Activated CD8-positive, alpha-beta memory T cell treated with anti-CD3 and anti-CD28 coated beads for 1 hour (primary cell): Measurements from ENCODE around the gene SDS.

ENCODE experiments used
- DNase-seq, 2 donors: peaks; one replicate each; pipeline ENCODE4 v3.0.0-alpha.2; 2020; ENCODE audit warnings: low read depth in 1 of 2; ENCODE audit errors: extremely low read depth in 1 of 2

The SDS gene

DNA sequence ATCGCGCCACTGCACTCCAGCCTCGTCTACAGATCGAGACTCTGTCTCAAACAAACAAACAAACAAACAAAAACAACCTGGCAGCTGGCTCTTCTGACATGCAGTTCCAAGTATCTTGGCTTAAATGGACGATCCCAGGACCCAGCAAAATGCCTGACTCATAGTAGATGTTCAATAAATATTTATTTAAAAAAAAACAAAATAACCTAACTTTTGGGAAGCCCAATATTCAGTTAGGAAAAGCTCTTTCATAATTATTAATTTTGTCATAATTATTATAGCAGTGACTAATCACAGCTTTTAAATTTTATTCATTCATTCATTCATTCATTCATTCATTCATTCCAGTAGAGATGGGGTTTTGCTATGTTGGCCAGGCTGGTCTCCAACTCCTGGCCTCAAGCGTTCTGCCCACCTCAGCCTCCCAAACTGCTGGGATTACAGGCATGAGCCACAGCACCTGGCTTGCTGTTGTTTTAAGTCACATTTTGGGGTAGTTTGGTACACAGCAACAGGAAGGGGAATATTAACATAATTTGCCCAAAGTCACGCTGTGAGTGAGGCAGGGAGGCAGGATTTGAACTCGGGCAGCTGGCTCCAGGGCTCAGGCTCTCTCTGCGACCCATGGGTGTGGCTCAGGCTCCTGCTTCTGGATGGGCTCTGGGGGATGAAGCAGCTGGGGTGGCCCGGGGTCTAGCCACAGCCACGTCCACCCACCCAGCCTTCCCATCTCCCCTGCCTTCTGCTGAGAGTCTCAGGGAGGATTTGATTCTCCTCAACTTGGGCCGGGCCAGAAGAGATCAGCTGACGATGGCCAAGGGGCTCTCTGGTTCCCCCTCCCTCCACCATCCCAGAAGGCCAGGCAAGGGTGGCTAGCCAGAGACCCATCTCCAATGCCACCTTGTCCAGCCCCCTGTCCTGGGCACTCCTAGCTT is 2.4 kb downstream of the SDS start:
- no peak for DNase-seq

DNA sequence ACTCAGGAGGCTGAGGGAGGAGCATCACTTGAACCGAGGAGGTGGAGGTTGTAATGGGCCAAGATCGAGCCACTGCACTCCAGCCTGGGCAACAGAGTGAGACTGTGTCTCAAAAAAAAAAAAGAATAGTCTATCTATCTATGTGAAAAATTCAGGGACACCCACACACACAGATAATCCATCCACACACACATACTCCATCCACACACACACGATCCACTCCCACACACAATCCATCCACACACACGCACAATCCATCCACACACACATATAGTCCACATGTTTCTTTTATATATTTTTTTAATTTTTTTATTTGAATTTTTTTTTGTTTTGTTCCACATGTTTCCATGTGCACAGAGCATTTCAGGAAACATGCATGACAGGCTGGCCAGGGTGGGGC is 3.3 kb downstream of the SDS start:
- no peak for DNase-seq

DNA sequence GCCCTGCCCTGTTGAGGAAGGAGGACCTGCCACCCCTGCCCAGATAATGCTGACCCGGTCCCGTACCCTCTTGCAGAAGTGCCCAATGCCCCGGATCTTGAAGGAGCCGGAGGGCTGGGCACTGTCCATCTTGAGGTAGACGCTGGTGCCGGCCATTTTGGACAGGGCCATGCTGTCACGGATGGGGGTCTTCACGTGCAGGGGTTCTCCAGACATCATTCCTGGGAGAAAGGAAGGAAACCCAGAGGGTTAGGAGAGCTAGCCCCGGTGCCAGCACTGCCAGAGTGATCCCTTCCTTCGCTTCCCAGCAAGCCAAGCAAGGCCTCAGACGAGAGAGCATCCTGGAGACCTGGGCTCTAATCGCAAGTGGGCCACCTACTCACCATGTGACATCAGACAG is 4.2 kb downstream of the SDS start:
- DNase-seq = no peak

- DNase-seq = no peak
These were observed 5.1 kb downstream of the SDS start for GRCh38 chr12:113398346-113399290.

- DNase-seq = no peak
These were observed 6.0 kb downstream of the SDS start for GRCh38 chr12:113397497-113398197.

DNA sequence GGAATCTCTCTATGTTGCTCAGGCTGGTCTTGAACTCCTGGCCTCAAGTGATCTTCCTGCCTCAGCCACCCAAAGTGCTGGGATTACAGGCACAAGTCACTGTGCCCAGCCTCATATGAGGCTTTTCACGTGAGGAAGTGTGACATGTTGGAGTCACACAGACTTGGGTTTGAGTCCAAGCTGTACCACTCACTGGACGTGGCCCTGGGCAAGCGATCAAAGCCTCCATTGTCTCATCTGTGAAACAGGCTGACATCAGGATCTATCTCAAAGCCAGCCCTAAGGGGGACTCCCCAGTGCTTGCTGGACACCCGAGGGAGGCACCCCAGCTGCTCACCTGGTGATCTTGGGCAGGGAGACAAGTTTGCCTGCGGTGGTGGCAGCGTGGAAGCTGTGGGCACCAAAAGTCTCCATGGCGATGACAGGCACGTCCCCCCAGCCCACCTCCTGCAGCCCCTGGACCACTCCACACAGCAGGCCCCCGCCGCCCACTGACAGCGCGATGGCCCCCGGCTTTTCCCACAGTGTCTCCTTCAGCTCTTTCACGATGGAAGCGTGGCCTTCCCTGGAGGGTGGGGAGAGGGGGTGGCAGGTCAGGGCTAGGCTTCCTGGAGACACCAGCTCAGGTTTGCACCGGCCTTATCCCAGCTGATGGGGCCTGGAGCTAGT is 6.7 kb downstream of the SDS start:
- DNase-seq = no peak

- DNase-seq = no peak
These were observed 7.5 kb downstream of the SDS start for GRCh38 chr12:113396200-113396599.

DNA sequence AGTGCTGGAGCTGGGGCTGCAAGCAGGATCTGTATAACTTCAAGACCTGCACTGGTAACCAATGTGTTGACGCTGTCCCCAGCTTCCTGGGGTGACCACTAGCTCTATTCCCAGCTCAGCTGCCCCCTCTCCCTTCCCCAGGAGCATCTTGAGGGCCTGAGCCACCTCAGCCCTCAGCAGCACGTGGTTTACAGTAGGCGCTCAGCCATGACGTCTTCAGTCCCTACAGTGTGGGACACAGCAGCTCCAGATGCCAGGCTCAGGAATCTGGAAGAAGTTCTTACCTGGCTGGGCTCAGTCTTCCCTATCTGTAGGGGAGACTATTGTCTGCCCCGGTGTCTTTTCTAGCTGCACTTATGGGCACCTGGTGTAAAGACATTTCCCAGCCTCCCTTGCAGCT is 8.6 kb downstream of the SDS start:
- DNase-seq = no peak

DNA sequence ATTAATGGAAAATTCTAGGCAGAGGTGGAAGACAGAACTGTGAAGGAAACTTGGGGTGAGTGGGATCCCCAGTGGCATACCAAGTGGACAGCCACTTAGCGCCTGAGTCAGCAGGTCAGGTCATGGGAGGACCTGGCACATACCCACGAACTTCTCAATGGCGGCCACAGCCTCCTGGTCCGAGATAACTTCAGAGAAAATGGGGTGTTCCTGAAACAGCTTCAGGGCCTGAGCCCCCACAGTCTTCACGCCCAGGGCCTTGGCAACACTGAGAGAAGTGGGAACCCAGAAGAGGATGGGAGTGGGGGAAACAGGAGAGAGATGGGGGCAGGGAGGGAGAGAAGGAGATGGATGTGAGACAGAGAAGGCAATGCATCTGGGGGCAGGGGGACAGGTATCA is 9.9 kb downstream of the SDS start:
- DNase-seq = no peak

GRCh38 chr12:113392988-113393579 is 10.6 kb downstream of the SDS start:
- no peak for DNase-seq

GRCh38 chr12:113392520-113392919 is 11.2 kb downstream of the SDS start:
- no peak for DNase-seq

DNA sequence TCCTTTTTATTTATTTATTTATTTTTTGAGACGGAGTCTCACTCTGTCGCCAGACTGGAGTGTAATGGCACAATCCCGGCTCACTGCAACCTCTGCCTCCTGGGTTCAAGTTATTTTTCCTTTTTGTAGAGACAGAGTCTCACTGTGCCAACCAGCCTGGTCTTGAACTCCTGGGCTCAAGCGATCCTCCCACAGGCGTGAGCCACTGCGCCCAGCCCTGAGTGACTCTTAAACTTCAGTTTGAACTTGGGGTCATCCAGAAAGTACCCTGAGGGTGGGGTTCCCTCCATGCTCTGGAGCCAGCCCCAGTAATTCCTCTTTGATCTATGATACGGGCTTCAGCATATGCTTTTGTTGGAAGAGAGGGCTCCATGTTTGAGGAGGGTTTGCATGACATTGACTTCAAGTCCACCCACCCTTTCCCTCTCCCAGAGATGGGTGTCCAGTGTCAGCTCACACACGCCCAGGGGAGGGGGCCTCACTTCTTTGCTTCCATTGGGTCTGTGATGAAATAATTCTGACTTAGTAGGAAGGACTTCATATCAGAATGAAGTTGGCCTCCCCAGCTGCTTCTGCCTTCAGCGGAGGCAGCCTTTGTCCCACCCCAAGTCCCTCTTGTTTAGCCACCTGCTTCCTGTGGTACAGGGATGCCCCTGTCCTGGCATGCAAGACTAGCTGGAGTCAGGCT is 11.9 kb downstream of the SDS start:
- DNase-seq = no peak

DNA sequence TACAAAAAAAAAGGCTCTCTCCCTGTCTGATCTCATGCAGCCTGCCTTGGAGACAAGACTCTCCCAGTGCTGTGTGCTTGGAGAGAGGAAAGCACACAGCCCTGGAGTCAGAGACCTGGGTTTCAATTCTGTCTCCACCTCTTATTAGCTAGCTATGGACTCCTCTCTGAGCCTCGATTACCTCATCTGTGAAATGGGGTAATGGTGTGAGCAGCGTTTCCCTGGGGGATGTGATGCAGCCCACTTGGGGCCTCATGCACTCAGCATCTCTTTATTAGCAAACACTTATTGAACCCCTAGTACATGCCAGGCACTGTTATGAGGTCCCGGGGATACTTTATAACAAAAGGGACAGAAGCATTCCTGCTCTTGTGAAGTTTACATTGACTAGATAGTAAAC is 12.5 kb downstream of the SDS start:
- DNase-seq = no peak

DNA sequence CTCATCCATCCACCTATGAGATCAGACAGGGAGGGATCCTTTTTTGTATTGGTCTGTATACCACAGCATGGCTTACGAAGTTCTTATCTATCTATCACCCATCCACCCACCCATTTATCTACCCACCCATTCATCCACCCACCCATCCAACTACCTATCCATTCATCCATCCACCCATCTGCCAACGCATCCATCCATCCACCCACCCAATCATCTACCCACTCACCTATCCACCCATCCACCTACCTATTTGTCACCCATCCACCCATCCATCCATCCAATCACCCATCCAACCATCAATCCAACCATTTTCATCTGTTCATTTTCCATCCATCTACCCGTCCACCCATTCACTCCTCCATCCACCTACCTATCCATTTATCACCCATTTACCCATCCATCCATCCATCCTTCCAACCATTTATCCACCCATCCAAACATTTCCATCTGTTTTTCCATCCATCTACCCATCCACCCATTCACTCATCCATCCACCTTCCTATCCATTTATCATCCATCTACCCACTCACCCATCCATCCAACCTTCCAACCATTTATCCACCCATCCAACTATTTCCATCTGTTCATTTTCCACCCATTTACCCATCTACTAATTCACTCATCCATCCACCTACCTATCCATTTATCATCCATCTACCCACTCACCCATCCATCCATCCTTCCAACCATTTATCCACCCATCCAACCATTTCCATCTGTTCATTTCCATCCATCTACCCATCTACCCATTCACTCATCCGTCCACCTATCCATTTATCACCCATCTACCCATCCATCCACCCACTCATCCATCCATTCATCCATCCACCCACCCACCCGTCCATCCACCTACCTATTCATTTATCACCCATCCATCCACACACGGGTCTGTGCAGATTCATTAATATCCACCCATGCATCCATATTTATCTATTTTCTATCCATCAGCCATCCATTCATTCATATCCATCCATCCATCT is 13.3 kb downstream of the SDS start:
- no peak for DNase-seq

GRCh38 chr12:113388351-113388750 is 15.3 kb downstream of the SDS start:
- no peak for DNase-seq

- no peak for DNase-seq
These were observed 16.1 kb downstream of the SDS start for GRCh38 chr12:113387631-113388030.

- no peak for DNase-seq
These were observed 16.7 kb downstream of the SDS start for GRCh38 chr12:113386866-113387566.
